ENCODE results near the gene CDKN2AIPNL.

DNA sequence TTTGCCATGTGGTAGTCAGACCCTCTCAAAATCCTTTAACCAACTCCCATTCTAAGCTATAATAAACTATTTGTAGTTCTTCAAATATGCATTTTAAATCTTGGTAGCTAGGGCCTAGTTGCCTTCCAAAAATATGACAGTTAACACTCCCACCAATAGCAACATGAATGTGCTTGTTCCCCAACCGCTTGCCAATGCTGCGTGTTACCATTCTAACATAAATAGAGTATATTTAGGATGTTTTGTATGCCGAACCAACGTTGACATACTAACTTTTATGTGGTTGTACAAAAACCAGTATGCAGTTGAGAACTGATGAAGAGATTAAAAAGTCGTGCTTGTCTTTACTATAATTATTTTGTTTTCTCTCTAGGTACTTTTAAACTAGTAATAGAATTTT is 31.3 kb downstream of the CDKN2AIPNL start:
- no peak for TF ChIP-seq POLR2A (IDR thresholded peaks at IDR 0.05; ENCODE audit: borderline replicate concordance, extremely low read depth, insufficient read depth, insufficient read length)
- TF ChIP-seq RAD21 (IDR thresholded peaks at IDR 0.05; ENCODE audit: low read depth) = no peak
- no peak for TF ChIP-seq SP1 (IDR thresholded peaks at IDR 0.05; ENCODE audit: low read depth)
- TF ChIP-seq, protein P1, sequence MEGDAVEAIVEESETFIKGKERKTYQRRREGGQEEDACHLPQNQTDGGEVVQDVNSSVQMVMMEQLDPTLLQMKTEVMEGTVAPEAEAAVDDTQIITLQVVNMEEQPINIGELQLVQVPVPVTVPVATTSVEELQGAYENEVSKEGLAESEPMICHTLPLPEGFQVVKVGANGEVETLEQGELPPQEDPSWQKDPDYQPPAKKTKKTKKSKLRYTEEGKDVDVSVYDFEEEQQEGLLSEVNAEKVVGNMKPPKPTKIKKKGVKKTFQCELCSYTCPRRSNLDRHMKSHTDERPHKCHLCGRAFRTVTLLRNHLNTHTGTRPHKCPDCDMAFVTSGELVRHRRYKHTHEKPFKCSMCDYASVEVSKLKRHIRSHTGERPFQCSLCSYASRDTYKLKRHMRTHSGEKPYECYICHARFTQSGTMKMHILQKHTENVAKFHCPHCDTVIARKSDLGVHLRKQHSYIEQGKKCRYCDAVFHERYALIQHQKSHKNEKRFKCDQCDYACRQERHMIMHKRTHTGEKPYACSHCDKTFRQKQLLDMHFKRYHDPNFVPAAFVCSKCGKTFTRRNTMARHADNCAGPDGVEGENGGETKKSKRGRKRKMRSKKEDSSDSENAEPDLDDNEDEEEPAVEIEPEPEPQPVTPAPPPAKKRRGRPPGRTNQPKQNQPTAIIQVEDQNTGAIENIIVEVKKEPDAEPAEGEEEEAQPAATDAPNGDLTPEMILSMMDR (IDR thresholded peaks at IDR 0.05 in 2 of 3, conservative IDR thresholded peaks at IDR 0.05 in 1 of 3; ENCODE audit: borderline replicate concordance in 1 of 3, insufficient read depth in 1 of 3, low read depth in 2 of 3, low read length in 2 of 3) = no peak
- no peak for TF ChIP-seq YY1 (IDR thresholded peaks at IDR 0.05; ENCODE audit: extremely low read depth, insufficient replicate concordance, low read depth, low read length)
- TF ChIP-seq POLR2AphosphoS5 (IDR thresholded peaks at IDR 0.05; ENCODE audit: low read depth, low read length) = no peak
- TF ChIP-seq JUND (IDR thresholded peaks at IDR 0.05) = no peak
- no peak for TF ChIP-seq CEBPB (IDR thresholded peaks at IDR 0.05; ENCODE audit: low read depth)
- TF ChIP-seq MAX (IDR thresholded peaks at IDR 0.05) = no peak
- no peak for TF ChIP-seq EGR1 (IDR thresholded peaks at IDR 0.05; ENCODE audit: low read depth)
- no peak for TF ChIP-seq EZH2 (IDR thresholded peaks at IDR 0.05)
- no peak for TF ChIP-seq EZH2phosphoT487 (IDR thresholded peaks at IDR 0.05; ENCODE audit: borderline replicate concordance)
